CD4-positive, alpha-beta T cell treated with Interleukin-4 for 1 hour (primary cell): Measurements from ENCODE around the gene CADM1.

Experiments
- DNase-seq, 2 donors: peaks; one replicate each; pipeline ENCODE4 v3.0.0-alpha.2; 2020 to 2022

The CADM1 gene

GRCh38 chr11:115168229-115168671 lies 336.0 kb downstream of the CADM1 start:
- DNase-seq = no peak

- no peak for DNase-seq
Measured at GRCh38 chr11:115167456-115167855, 336.8 kb downstream of the CADM1 start.

GRCh38 chr11:115166820-115167219 lies 337.4 kb downstream of the CADM1 start:
- DNase-seq = no peak

GRCh38 chr11:115164774-115165173 lies 339.4 kb downstream of the CADM1 start:
- DNase-seq = no peak

- DNase-seq = no peak
Measured at GRCh38 chr11:115162919-115163318, 341.3 kb downstream of the CADM1 start.

- DNase-seq = no peak
Measured at GRCh38 chr11:115161876-115162275, 342.3 kb downstream of the CADM1 start.

GRCh38 chr11:115159207-115159606 lies 345.0 kb downstream of the CADM1 start:
- DNase-seq = no peak

GRCh38 chr11:115158053-115158452 lies 346.2 kb downstream of the CADM1 start:
- DNase-seq = no peak

GRCh38 chr11:115157247-115157646 lies 347.0 kb downstream of the CADM1 start:
- DNase-seq = no peak

GRCh38 chr11:115155978-115156377 lies 348.2 kb downstream of the CADM1 start:
- no peak for DNase-seq

- no peak for DNase-seq
Measured at GRCh38 chr11:115155320-115155719, 348.9 kb downstream of the CADM1 start.

GRCh38 chr11:115154355-115154736 lies 349.9 kb downstream of the CADM1 start:
- DNase-seq = no peak

GRCh38 chr11:115153731-115154354 lies 350.4 kb downstream of the CADM1 start:
- no peak for DNase-seq

- no peak for DNase-seq
Measured at GRCh38 chr11:115153135-115153534, 351.1 kb downstream of the CADM1 start.

GRCh38 chr11:115151010-115151409 lies 353.2 kb downstream of the CADM1 start:
- DNase-seq = no peak

GRCh38 chr11:115148691-115149090 lies 355.5 kb downstream of the CADM1 start:
- DNase-seq = no peak

GRCh38 chr11:115148101-115148500 lies 356.1 kb downstream of the CADM1 start:
- DNase-seq = no peak

GRCh38 chr11:115147243-115147807 lies 356.9 kb downstream of the CADM1 start:
- DNase-seq = no peak

GRCh38 chr11:115146425-115146824 lies 357.8 kb downstream of the CADM1 start:
- DNase-seq = no peak

- no peak for DNase-seq
Measured at GRCh38 chr11:115145324-115145723, 358.9 kb downstream of the CADM1 start.

GRCh38 chr11:115144914-115145313 lies 359.3 kb downstream of the CADM1 start:
- no peak for DNase-seq

- no peak for DNase-seq
Measured at GRCh38 chr11:115144014-115144413, 360.2 kb downstream of the CADM1 start.

- DNase-seq = no peak
Measured at GRCh38 chr11:115141231-115142114, 362.7 kb downstream of the CADM1 start.

GRCh38 chr11:115135936-115136335 lies 368.3 kb downstream of the CADM1 start:
- no peak for DNase-seq
